ENCODE results near the gene JTB. TPM values are rescaled to one million over a fixed set of nuclear protein-coding genes. Genes with fewer than 3 reads are reported as not detected.
A peak's percentile ranks its signal among the peaks of the same experiment; 100 is the strongest.

The JTB gene
- total RNA-seq, 1 donor from 2014 or later: 166 TPM

GRCh38 chr1:153961421-153961820 lies 16.1 kb downstream of the JTB start:
- Histone ChIP-seq H3K9me3 (no peaks in the 10 kb centered on the region), H3K27ac (peak overlapping the region; percentile 91 to 96), H3K4me1 (peaks cover 24 to 39% of the 10 kb centered on the region in 2 donors), H3K4me3 (peak overlapping the region in 1 of 2 donors; percentile 75), H3K27me3 (no peaks in the 10 kb centered on the region), H3K36me3 (peaks cover 10 to 14% of the 10 kb centered on the region in 2 donors)
- no peak for TF ChIP-seq CTCF (IDR thresholded peaks at IDR 0.05)
- no peak for DNase-seq (ENCODE audit: low spot score in 2 of 2)
- intact Hi-C loops (cut with DNase I): loop anchor here (5.0 kb wide), 2 partner anchors 39 to 289 kb away; partner anchors contain the start of genes GATAD2B and ILF2

- H3K4me3 ChIP-seq: no peak overlapping the region
- TF ChIP-seq CTCF (IDR thresholded peaks at IDR 0.05): no peak
- peak overlapping the region in 1 of 2 donors; percentile 97 for H3K27ac ChIP-seq
- H3K27me3 ChIP-seq: no peaks in the 10 kb centered on the region
- intact Hi-C loops (cut with DNase I): loop anchor here (5.0 kb wide), 2 partner anchors 38 to 288 kb away; partner anchors contain the start of genes GATAD2B and ILF2
- no peak for DNase-seq (ENCODE audit: low spot score in 2 of 2)
- H3K36me3 ChIP-seq: peaks cover 10 to 14% of the 10 kb centered on the region in 2 donors
- no peaks in the 10 kb centered on the region for H3K9me3 ChIP-seq
- H3K4me1 ChIP-seq: peaks cover 24 to 41% of the 10 kb centered on the region in 2 donors
These were observed 17.3 kb downstream of the JTB start for GRCh38 chr1:153960206-153960605.

GRCh38 chr1:153959454-153959853 lies 18.0 kb downstream of the JTB start:
- peaks cover 23 to 39% of the 10 kb centered on the region in 2 donors for H3K4me1 ChIP-seq
- H3K9me3 ChIP-seq: no peaks in the 10 kb centered on the region
- intact Hi-C loops (cut with DNase I): no loop called here
- no peaks in the 10 kb centered on the region for H3K27me3 ChIP-seq
- no peak for DNase-seq (ENCODE audit: low spot score in 2 of 2)
- peak overlapping the region in 1 of 2 donors; percentile 97 for H3K4me3 ChIP-seq
- no peak for TF ChIP-seq CTCF (IDR thresholded peaks at IDR 0.05)
- H3K36me3 ChIP-seq: peaks cover 14 to 17% of the 10 kb centered on the region in 2 donors
- peak overlapping the region; percentile 91 to 97 for H3K27ac ChIP-seq

GRCh38 chr1:153958961-153959260 lies 18.6 kb downstream of the JTB start:
- no peak for TF ChIP-seq CTCF (IDR thresholded peaks at IDR 0.05)
- intact Hi-C loops (cut with DNase I): loop anchor here (1.0 kb wide), 2 partner anchors 13 to 27 kb away; partner anchors contain the start of genes DENND4B and RAB13

DNA sequence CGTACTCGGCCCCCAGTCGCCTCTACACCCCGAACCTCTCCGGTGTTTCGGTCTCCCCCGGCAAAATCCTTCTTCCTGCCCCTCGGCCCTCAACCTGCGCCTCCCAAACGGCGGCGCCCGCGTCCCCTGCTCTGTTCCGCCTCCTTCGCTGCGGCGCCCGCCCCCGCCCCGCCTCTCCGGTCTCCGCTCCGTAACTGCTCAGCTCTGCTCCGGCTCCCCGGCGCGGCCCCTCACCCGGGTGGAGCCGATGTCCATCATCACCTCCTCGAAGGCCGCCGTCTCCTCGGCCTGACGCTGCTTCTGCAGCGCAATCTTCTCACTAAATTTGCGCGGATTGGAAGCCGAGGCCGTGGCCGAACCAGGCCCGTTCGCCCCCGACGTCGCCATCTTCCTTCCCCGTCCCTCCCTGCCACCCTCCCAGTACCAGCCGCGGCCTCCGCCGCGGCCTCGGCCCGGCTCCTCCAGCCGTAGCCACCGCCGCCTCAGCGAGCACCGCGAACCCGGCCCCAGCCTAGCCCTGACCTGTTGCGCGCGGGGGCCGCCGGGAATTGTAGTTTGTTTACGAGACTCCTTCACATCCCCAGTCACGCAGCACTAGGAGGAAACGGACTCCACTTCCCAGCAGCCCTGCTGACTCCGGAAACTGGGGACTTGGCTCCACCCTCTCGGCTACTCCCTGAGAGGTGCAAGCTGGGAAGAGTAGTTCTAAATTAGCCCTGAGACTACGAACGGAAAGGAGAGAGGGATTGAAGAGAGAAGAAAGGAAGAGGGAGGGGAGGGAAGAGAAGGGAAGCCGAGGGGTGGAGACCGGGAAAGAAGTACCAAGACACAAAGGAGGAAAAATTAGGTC lies 19.1 kb downstream of the JTB start, which contains the start of gene CRTC2:
Gene CRTC2, minus strand, starts transcription at position 502 of the 850 bp plus-strand sequence. Its CDS starts 115 bp downstream, at position 387.
- intact Hi-C loops (cut with DNase I): loop anchor here (1.0 kb wide), 2 partner anchors 12 to 28 kb away; partner anchors contain the start of genes DENND4B and RAB13
- peaks cover 22 to 28% of the 10 kb centered on the region in 2 donors for H3K36me3 ChIP-seq
- peak within 1 kb of the TSS; percentile 87 to 97 for H3K4me3 ChIP-seq
- peak within 1 kb of the TSS; percentile 91 to 97 for H3K27ac ChIP-seq
- H3K4me1 ChIP-seq: peaks cover 17 to 38% of the 10 kb centered on the region in 2 donors
- no peaks in the 10 kb centered on the region for H3K9me3 ChIP-seq
- TF ChIP-seq CTCF (IDR thresholded peaks at IDR 0.05): no peak
- no peaks in the 10 kb centered on the region for H3K27me3 ChIP-seq
- peak; percentile 98 to 100 for DNase-seq (ENCODE audit: low spot score in 2 of 2)

More at GRCh38 chr1:153958961-153959260, 18.6 kb downstream of the JTB start:
- Histone ChIP-seq H3K4me3 (peak overlapping the region; percentile 87 to 97), H3K27ac (peak overlapping the region; percentile 91 to 97), H3K9me3 (no peaks in the 10 kb centered on the region), H3K27me3 (no peaks in the 10 kb centered on the region), H3K36me3 (peaks cover 16 to 23% of the 10 kb centered on the region in 2 donors), H3K4me1 (peaks cover 18 to 38% of the 10 kb centered on the region in 2 donors)
- DNase-seq (ENCODE audit: low spot score in 2 of 2): no peak

All from ascending aorta (tissue), 2 donors.